Suprapubic skin (tissue), 3 donors: Measurements from ENCODE around the gene PRICKLE3.

Experiments used
- CTCF ChIP-seq, 2 donors: fragments of 200-600 bp in 1 of 2; fragments of 450-650 bp in 1 of 2; sonication (generic) in 1 of 2; IDR thresholded peaks; one replicate each; pipeline ENCODE4 v1.5.1; 2016 to 2019; ENCODE audit warnings: antibody characterized with exemption in 2 of 2, mild to moderate bottlenecking in 1 of 2, moderate library complexity in 1 of 2
- POLR2AphosphoS5 ChIP-seq, 3 donors: sonication (generic); formaldehyde crosslinking; IDR thresholded peaks; one replicate each; pipeline ENCODE4 v1.6.1; 2017; ENCODE audit warnings: antibody characterized with exemption in 3 of 3

DNA sequence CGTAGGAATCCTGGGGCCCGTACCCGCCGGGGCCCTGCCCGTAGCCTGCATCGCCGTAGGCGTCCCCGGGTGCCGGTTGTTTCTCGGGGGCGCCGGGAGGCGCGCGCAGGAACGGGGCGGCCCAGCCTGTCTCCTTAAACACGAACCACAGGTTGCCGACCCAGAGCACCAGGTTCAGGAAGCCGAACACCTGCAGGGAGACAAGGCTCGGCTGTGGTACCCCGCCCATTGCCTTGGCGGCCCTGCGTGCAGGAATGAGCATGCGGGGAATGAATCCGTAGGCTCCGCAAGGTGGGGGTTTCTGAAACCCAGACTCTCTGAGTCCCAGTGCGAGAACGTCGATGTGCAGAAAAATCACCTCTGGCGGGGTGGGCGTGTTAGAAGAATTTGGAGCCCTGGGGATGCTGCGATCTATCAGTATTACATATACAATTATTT lies 5.4 kb upstream of the PRICKLE3 start:
- TF ChIP-seq CTCF (IDR thresholded peaks at IDR 0.05) (no peak), POLR2AphosphoS5 (IDR thresholded peaks at IDR 0.05) (no peak)
